Activated CD8-positive, alpha-beta T cell treated with anti-CD3 and anti-CD28 coated beads for 36 hours (primary cell): ENCODE data around the gene MAN1A1. TPM values are rescaled to one million over a fixed set of nuclear protein-coding genes. Genes with fewer than 3 reads are reported as not detected.
"Not testable (repeated sequence)": the region's sequence is repeated elsewhere in the genome, so short reads cannot be mapped to it uniquely, and the experiment has no call there.

Source experiments
- ATAC-seq: fragments of 200-7000 bp; cut with Tn5 transposase; one replicate; pipeline ENCODE4 v1.10.0; 2021; ENCODE audit warnings: mild to moderate bottlenecking, moderate library complexity
- CTCF ChIA-PET: fragments of 350-600 bp; sonication (Branson Sonifier 250); formaldehyde crosslinking; loops from one replicate; lab custom pipeline; 2021; ENCODE audit warnings: antibody characterized with exemption; lab: Charles Lee
- POLR2A ChIA-PET: fragments of 350-600 bp; sonication (Branson Sonifier 250); formaldehyde crosslinking; loops from one replicate; lab custom pipeline; 2021; ENCODE audit warnings: antibody characterized with exemption; lab: Charles Lee
- DNase-seq: peaks from one replicate; pipeline ENCODE4 v3.0.0-alpha.2; 2020
- H3K27ac Mint-ChIP-seq: one replicate; pipeline ENCODE4 v1.8.0; 2021; ENCODE audit warnings: mild to moderate bottlenecking, mixed read lengths
- H3K27me3 Mint-ChIP-seq: one replicate; pipeline ENCODE4 v1.8.0; 2021; ENCODE audit warnings: mixed read lengths
- H3K36me3 Mint-ChIP-seq: one replicate; pipeline ENCODE4 v1.8.0; 2021; ENCODE audit warnings: low read depth, mixed read lengths
- H3K4me1 Mint-ChIP-seq: one replicate; pipeline ENCODE4 v1.8.0; 2021; ENCODE audit warnings: low read depth, mixed read lengths
- H3K4me3 Mint-ChIP-seq: one replicate; pipeline ENCODE4 v1.8.0; 2021; ENCODE audit warnings: mild to moderate bottlenecking, moderate library complexity, mixed read lengths
- H3K9me3 Mint-ChIP-seq: one replicate; pipeline ENCODE4 v1.8.0; 2021; ENCODE audit warnings: mixed read lengths
- CTCF ChIP-seq: fragments of 200-600 bp; IDR thresholded peaks from one replicate; pipeline ENCODE4 v1.8.0; 2022; ENCODE audit warnings: antibody characterized with exemption, mild to moderate bottlenecking
- intact Hi-C: fragments of 100-400 bp; cut with micrococcal nuclease; formaldehyde crosslinking; loops from one replicate; pipeline ENCODE4 v1.10.0; 2022
- total RNA-seq, 2 experiments: library from RNA; stranded (reverse); gene quantifications; one replicate each; pipeline ENCODE4 v1.2.3, GENCODE V29; 2021

Gene MAN1A1
- total RNA-seq, 2 experiments from 2014 or later = 18.5 to 19.4 TPM

- no peak for TF ChIP-seq CTCF
- intact Hi-C loops = no loop called here
- H3K36me3 Mint-ChIP-seq = peaks cover 11% of the 10 kb centered on the region
- H3K4me1 Mint-ChIP-seq = peaks cover 18% of the 10 kb centered on the region
- no peaks in the 10 kb centered on the region for H3K27me3 Mint-ChIP-seq
- H3K27ac Mint-ChIP-seq = no peak overlapping the region
- H3K4me3 Mint-ChIP-seq = no peak overlapping the region
- ChIA-PET POLR2A (no interaction called here), CTCF (no interaction called here)
- no peaks in the 10 kb centered on the region for H3K9me3 Mint-ChIP-seq
- ATAC-seq (no peak), DNase-seq (no peak)
These were observed 49.9 kb downstream of the MAN1A1 start for GRCh38 chr6:119299694-119300093.

DNA sequence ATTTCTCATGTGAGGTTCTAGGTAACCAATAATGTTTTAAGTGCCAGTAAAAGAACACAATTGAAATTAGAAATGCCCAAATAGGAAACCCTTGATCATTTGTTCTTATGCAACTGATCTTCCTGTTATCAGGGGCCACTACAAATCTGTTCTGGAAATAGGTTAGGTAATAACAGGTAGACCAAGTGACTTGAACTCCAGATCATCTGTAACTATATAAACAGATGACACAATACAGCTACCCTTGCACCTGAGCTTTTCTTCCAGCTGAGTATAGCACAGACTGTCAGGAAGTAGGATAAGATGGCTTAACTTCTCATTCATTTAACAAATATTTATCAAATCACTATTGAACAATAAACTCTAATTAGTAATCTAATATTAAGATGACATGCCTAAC, 52.5 kb downstream of the MAN1A1 start:
- ATAC-seq (no peak), DNase-seq (no peak)
- ChIA-PET POLR2A (no interaction called here), CTCF (no interaction called here)
- Mint-ChIP-seq H3K27ac (no peak overlapping the region), H3K4me3 (no peak overlapping the region), H3K4me1 (peaks cover 16% of the 10 kb centered on the region), H3K36me3 (peaks cover 11% of the 10 kb centered on the region), H3K27me3 (no peaks in the 10 kb centered on the region), H3K9me3 (no peaks in the 10 kb centered on the region)
- no peak for TF ChIP-seq CTCF
- intact Hi-C loops = no loop called here

DNA sequence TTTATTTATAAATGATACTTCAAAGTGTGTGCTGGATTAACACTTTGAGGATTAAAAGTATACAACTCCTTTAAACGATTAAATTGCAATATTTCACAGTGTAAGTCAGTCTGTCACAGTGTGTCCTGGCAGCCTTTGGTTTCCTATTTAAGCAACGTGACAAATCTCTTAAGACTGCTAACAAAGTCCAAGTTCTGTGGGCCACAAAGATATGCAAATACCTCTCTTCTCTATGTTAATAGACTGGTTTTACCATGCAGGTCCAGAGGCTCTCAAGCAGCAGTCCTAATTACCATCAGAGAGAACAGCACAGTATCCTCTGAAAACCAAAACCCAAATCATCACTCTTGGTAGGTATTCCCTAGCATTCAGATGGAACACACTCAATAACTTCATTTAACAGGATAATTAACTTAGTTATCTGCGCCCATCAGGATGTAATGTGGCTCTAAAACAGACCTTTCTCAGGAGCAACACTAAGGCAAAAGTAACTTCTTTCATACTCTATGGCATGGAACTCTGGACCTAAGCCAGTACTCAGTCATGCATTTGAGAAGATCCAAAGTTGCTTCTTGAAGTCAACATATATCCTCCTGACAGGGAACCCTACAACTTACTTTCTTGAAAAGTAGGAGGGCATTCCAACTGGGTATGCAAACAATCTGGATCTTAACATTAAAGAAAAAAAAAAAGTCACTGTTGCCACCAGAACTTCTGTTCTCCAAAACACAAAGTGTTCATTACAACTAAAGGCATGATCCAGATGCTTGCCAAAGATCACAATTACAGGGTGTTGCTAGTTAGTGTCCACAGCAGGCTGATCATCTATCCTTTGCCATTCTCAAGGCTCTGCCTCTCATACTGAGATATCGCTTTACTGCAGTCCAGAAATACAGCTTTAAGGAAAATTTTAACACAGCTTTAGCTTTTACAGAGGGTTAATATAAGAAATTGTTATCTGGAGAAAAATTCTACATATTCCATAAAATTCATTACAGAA, 53.2 kb downstream of the MAN1A1 start:
- H3K4me3 Mint-ChIP-seq = no peak overlapping the region
- no peak for TF ChIP-seq CTCF
- H3K27me3 Mint-ChIP-seq = no peaks in the 10 kb centered on the region
- H3K36me3 Mint-ChIP-seq = peaks cover 11% of the 10 kb centered on the region
- peaks cover 16% of the 10 kb centered on the region for H3K4me1 Mint-ChIP-seq
- intact Hi-C loops = no loop called here
- ChIA-PET CTCF (no interaction called here), POLR2A (interaction anchor here (0.6 kb wide), 1 partner anchor 50 kb away, joined by 3 read pairs; no protein-coding TSS in a partner anchor)
- no peak for ATAC-seq
- no peak overlapping the region for H3K27ac Mint-ChIP-seq
- DNase-seq = no peak
- no peaks in the 10 kb centered on the region for H3K9me3 Mint-ChIP-seq

GRCh38 chr6:119294984-119295383, 54.6 kb downstream of the MAN1A1 start:
- no peak for TF ChIP-seq CTCF
- CTCF ChIA-PET = no interaction called here
- Mint-ChIP-seq H3K27me3 (no peaks in the 10 kb centered on the region), H3K4me3 (no peak overlapping the region), H3K4me1 (peaks cover 16% of the 10 kb centered on the region), H3K9me3 (no peaks in the 10 kb centered on the region), H3K27ac (no peak overlapping the region), H3K36me3 (peaks cover 6% of the 10 kb centered on the region)
- peak; percentile 94 for ATAC-seq
- POLR2A ChIA-PET = no interaction called here
- intact Hi-C loops = no loop called here
- DNase-seq = no peak

- H3K27ac Mint-ChIP-seq, CTCF ChIA-PET, H3K9me3 Mint-ChIP-seq, intact Hi-C loops, POLR2A ChIA-PET, DNase-seq, ATAC-seq, H3K4me3 Mint-ChIP-seq, H3K27me3 Mint-ChIP-seq: not testable (repeated sequence)
- Mint-ChIP-seq H3K4me1 (peaks cover 12% of the 10 kb centered on the region), H3K36me3 (peaks cover 12% of the 10 kb centered on the region)
These were observed 58.5 kb downstream of the MAN1A1 start for GRCh38 chr6:119291060-119291459.
